ENCODE measurements around the gene GNB5.
"Not testable (repeated sequence)": the region's sequence is repeated elsewhere in the genome, so short reads cannot be mapped to it uniquely, and the experiment has no call there.

Gene GNB5

GRCh38 chr15:52165494-52166131 lies 25.6 kb downstream of the GNB5 start:
- not testable (repeated sequence) for DNase-seq (ENCODE audit: low spot score)

GRCh38 chr15:52164631-52165265 lies 26.4 kb downstream of the GNB5 start:
- no peak for DNase-seq (ENCODE audit: low spot score)

GRCh38 chr15:52163321-52164190 lies 27.6 kb downstream of the GNB5 start:
- DNase-seq (ENCODE audit: low spot score): no peak

GRCh38 chr15:52162876-52163275 lies 28.3 kb downstream of the GNB5 start:
- DNase-seq (ENCODE audit: low spot score): no peak

- no peak for DNase-seq (ENCODE audit: low spot score)
Measured at GRCh38 chr15:52162260-52162659, 28.9 kb downstream of the GNB5 start.

GRCh38 chr15:52161406-52161966 lies 29.7 kb downstream of the GNB5 start:
- DNase-seq (ENCODE audit: low spot score): no peak

DNA sequence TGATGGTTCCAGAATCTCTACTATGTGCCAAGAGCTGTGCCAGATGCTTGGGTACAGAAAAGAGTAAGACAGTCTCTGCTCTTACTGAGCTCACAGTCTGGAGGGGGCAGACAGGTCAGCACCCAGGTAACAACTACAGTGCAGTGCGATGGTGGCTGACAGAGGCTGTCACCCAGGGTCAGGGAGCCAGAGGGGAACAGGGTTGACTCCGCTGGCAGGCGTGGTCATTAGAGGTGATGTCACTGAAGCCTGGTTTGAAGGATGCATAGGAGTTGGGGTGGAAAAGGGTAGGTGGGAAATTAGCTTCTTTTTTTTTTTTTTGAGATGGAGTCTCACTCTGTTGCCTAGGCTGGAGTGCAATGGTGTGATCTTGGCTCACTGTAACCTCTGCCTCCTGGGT lies 31.5 kb downstream of the GNB5 start:
- no peak for DNase-seq (ENCODE audit: low spot score)

DNA sequence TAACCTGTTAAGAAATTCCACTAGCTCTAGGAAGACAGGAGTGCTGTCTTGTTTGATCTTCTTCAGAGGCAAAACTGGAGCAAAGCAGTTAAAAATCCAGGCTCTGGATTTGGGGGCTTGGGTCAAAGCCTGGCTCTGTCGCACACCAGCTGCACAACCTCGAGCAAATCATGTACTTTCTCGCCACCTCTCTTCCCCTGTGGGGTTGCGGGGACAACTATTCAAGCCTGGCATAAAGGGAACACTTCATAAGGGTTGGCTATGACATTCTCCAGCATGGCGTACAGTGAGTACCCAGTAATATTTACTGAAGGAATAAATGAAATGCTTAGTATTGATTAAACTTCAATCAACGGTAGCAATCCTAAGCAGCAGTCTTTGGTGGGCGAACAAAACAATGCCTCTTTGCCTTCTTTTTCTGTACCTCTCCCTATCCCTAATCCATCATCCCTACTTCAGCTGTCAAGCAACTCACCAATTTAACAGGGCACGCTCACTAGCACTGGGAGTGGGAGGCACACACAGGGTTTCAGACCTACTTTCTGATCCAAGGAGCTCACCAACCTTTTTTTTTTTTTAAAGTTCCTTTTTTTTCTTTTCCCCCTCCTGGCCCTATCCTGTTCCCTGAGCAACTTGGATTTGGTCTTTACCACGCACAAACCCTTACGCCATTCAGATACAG lies 33.0 kb downstream of the GNB5 start:
- no peak for DNase-seq (ENCODE audit: low spot score)

DNA sequence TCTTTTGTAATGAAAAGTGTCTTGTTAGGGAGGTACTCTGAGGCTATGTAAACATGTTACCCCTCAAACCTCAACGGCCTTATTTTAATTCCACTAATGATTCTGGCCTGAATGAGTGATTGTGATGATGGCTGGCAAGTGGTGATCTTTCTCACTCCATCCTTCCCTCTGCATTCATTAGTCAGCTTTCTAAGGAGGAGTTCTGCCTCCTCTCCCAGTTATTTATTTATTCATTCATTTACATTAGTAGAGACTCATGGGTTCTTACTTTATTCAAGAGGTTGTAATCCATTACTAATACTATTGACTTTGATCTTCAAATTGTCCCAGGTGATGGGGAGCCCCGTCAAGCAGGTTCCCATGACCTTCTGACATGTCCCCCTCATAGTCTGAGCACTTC lies 35.3 kb downstream of the GNB5 start:
- no peak for DNase-seq (ENCODE audit: low spot score)

DNA sequence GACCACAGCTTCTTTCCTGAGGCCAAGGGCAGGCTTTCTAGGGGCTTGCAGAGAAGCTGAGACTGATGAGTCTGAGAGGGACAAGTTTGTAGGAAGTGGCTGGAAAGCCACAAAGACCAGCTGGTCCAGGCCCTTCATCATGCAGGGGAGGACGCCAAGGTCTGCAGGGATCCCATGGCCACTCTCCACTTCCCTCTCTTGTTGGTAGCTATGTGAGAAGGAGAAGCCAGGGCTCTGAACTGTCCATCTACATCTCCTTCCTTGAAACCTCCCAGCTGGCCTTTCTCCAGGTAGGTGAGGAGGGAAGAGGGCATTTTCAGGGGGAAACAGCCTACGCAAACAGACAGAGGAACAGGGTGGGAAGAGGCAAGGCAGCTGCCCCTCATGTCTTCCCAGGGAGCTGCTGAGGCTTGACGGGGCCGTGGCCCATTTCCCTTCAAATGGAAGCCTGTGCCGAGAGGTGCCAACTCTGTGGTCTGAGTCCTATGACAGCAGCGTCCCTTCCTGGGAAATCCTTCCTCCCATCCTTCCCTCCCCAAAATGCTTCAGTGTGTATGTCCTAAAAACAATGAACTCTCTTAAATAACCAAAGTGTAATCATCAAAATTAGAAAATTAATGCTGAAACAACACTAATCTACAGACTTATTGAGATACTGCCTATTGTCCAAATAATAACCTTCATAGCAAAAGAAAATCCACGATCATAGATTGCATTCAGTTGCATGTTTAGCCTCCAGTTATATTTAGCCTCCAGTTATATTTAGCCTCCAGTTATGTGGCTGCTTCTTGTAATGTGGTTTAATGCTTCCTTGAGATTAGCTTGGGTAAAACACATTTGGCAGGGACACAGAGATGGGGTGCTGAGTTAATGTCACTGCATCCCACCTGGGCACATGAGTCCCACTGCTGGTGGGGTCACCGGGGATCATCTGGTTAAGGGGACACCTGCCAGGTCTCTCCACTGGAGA lies 36.0 kb downstream of the GNB5 start:
- no peak for DNase-seq (ENCODE audit: low spot score)

DNA sequence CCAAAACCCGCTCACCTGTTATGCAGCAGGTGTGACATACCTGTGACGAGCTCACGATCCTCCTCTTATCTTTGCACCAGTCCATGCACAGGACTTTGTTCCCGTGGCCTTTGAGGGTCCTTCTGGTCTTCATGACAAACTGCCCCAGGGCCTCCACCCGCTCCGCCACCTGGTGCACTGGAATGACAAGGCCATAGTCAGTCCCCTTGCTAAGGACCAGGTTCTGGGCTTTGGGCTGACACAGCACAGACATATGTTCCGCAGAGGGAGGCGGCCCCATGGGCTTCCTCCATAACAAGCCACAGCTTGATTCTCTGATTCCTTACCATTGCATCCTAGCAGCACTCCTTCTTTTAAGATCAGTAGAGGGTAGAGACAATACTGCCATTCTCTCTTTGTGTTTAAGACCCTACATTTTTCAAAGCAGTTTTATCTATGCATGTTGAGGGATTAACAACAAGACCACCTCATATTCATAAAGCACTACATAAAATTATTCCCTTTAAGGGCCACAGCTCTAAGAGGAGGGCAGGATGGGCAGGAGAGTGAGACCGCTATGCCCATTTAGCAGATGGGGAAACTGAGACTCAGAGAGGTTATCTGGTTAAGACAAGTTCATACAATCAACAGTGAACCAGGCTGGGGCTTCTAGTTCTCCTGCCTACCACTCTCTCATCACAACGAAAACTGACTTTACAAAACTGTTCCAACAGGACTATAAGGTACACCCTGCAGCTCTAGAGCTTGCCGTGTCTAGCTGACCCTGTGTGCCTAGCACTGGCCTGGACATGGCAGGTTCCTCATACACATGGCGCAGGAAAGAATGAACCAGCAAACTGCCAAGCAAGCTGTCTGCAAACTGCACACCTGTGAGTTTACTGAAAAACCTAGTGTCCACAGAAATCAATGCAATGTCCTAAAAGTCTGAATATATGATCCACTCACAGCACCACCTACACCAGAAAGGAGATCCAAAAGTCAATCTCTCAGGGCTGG lies 37.0 kb downstream of the GNB5 start:
- DNase-seq (ENCODE audit: low spot score): no peak

DNA sequence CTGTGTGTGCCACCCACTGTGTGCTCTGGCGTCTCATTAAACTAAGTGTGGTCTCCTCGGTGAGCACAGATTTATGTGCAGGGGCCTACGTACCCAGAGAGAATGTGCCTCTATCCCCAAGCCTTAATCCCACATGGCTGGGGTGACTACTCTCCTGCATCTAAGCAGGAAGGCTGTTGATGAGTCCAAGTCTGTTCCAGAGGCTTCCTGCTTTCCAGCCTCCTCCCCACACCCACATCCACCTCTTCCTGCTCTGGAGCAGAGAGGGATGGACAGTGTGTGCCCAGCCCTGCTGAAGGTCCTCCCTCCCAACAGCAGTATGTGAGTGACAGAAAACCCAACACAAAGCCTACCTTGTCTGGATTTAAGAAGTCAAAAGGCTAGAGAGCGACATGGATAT lies 39.8 kb downstream of the GNB5 start:
- no peak for DNase-seq (ENCODE audit: low spot score)

- no peak for DNase-seq (ENCODE audit: low spot score)
Measured at GRCh38 chr15:52150871-52151270, 40.3 kb downstream of the GNB5 start.

GRCh38 chr15:52150043-52150825 lies 41.0 kb downstream of the GNB5 start:
- DNase-seq (ENCODE audit: low spot score): no peak

DNA sequence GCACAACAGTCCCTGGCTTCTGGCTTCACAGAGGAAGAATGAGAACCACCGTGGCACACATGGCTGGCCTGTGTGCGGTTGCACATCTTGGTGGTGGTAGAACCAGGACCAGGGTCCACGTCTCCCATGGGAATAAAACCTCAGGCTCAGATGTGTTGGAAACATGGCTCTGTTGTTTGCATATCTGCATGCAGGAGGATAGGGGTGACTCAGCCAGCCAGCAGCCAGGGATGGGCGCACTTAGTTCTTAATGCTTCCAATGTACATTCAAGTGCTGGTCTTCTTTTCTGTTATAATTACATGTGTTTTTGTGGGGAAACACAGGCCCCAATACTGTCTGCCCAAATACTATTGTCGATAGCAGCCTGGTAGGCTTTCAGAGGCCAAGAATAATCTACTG lies 42.8 kb downstream of the GNB5 start:
- no peak for DNase-seq (ENCODE audit: low spot score)

GRCh38 chr15:52146776-52147175 lies 44.4 kb downstream of the GNB5 start:
- DNase-seq (ENCODE audit: low spot score): no peak

GRCh38 chr15:52146261-52146660 lies 44.9 kb downstream of the GNB5 start:
- no peak for DNase-seq (ENCODE audit: low spot score)

DNA sequence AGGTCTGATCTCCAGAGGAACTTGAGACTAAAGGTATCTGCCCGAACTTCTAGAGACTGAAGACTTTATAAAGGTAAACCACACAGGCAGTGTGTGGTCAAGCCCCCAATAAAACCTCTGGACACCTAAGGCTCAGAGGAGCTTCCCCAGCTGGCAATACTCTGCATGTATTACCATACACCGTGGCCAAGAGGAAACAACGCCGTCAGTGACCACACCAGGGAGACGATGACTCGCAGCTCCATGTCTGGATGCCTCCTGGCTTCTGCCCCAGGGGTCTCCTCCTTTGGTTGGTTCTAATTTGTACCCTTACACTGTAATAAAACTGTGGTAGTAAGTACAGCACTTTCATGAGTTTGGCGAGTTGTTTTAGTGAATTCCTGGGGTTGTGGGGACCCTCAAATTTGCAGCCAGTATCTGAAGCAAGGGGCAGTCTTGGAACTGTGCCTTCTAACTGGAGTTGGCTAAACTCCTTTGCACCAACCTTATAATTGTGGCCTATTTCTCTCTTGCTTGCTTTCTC lies 46.5 kb downstream of the GNB5 start:
- no peak for DNase-seq (ENCODE audit: low spot score)

DNA sequence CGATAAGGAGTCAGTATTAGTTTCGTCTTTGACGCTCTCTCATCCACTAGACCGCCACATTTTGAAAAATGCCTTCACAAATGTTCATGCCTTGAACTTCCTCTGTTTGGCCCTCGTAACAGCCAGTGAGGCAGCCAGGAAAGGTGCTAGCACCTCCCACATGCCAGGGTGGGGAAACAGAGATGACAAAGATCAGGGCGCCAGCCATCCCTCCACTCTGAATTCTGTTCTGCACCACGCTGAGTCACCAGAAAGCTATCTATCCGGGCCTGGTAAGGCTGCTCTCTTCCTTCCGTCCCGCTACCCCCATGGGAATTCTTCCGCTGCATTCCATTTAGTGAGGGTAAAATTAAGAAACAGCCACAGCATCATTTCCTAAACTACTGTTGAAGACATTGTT lies 47.3 kb downstream of the GNB5 start:
- no peak for DNase-seq (ENCODE audit: low spot score)
